HepG2 (cell line): ENCODE results near the gene PAIP1. TPM values are rescaled to one million over a fixed set of nuclear protein-coding genes. Genes with fewer than 3 reads are reported as not detected.
A peak's percentile ranks its signal among the peaks of the same experiment; 100 is the strongest.

Experiments
- BHLHE40 ChIP-seq: IDR thresholded peaks from 2 replicates; pipeline ENCODE4 v1.6.1; 2011; ENCODE audit warnings: low read length, improper control_type of control experiment
- CREM ChIP-seq, 2 experiments: sonication (generic) in 1 of 2; formaldehyde crosslinking in 1 of 2; IDR thresholded peaks; 2 replicates each; pipeline versions ENCODE4 v1.4.0 to v1.6.1; 2016 to 2020; ENCODE audit warnings: antibody characterized with exemption in 1 of 2, mild to moderate bottlenecking in 1 of 2, missing genetic modification reagents in 1 of 2
- CSRNP2 ChIP-seq: sonication (generic); formaldehyde crosslinking; conservative IDR thresholded peaks from 2 replicates; pipeline ENCODE4 v1.8.0; 2022; ENCODE audit warnings: low read depth, missing genetic modification reagents
- DMAP1 ChIP-seq: IDR thresholded peaks from 2 replicates; pipeline ENCODE4 v1.6.1; 2016
- DPF2 ChIP-seq: sonication (generic); formaldehyde crosslinking; IDR thresholded peaks from 2 replicates; pipeline ENCODE4 v1.4.0; 2020; ENCODE audit warnings: mild to moderate bottlenecking, low read depth, missing genetic modification reagents, borderline replicate concordance
- GATAD2A ChIP-seq: IDR thresholded peaks from 2 replicates; pipeline ENCODE4 v1.6.1; 2016
- IRF9 ChIP-seq: sonication (generic); formaldehyde crosslinking; IDR thresholded peaks from 2 replicates; pipeline ENCODE4 v1.8.0; 2022; ENCODE audit warnings: missing genetic modification reagents, mild to moderate bottlenecking, borderline replicate concordance
- KAT7 ChIP-seq: IDR thresholded peaks from 2 replicates; pipeline ENCODE4 v1.6.1; 2018; ENCODE audit warnings: borderline replicate concordance, missing compliant biosample characterization
- KLF9 ChIP-seq: IDR thresholded peaks from 2 replicates; pipeline ENCODE4 v1.6.1; 2016; ENCODE audit warnings: low read depth
- MEIS1 ChIP-seq: sonication (generic); formaldehyde crosslinking; IDR thresholded peaks from 2 replicates; pipeline ENCODE4 v1.9.0; 2021; ENCODE audit warnings: mild to moderate bottlenecking, missing genetic modification reagents, moderate library complexity, borderline replicate concordance
- MTERF4 ChIP-seq: sonication (generic); formaldehyde crosslinking; IDR thresholded peaks from 2 replicates; pipeline ENCODE4 v1.8.0; 2023; ENCODE audit warnings: mild to moderate bottlenecking, missing genetic modification reagents
- NFRKB ChIP-seq: fragments of 450-650 bp; IDR thresholded peaks from 2 replicates; pipeline ENCODE4 v1.6.1; 2017
- NFYC ChIP-seq: IDR thresholded peaks from 2 replicates; pipeline ENCODE4 v1.6.1; 2016; ENCODE audit warnings: missing genetic modification reagents, missing compliant biosample characterization
- PTBP1 ChIP-seq: fragments of 200-400 bp; formaldehyde crosslinking; IDR thresholded peaks from 2 replicates; pipeline ENCODE4 v1.6.1; 2018; ENCODE audit warnings: low read length, low read depth; ENCODE audit not compliant: poor library complexity, severe bottlenecking
- SMC3 ChIP-seq: IDR thresholded peaks from 2 replicates; pipeline ENCODE4 v1.6.1; 2011; ENCODE audit warnings: low read length, improper control_type of control experiment
- SOX6 ChIP-seq, 2 experiments: fragments of 450-650 bp in 1 of 2; sonication (generic) in 1 of 2; formaldehyde crosslinking in 1 of 2; IDR thresholded peaks; 2 replicates each; pipeline versions ENCODE4 v1.4.0 to v1.6.1; 2017 to 2020; ENCODE audit warnings: antibody characterized with exemption in 1 of 2, mild to moderate bottlenecking in 1 of 2, missing genetic modification reagents in 1 of 2
- STAT5B ChIP-seq: sonication (generic); formaldehyde crosslinking; IDR thresholded peaks from 2 replicates; pipeline ENCODE4 v1.4.0; 2020; ENCODE audit warnings: missing genetic modification reagents
- TIGD3 ChIP-seq: sonication (generic); formaldehyde crosslinking; IDR thresholded peaks from 2 replicates; pipeline ENCODE4 v1.5.1; 2020; ENCODE audit warnings: mild to moderate bottlenecking, missing genetic modification reagents, borderline replicate concordance
- ZIK1 ChIP-seq: sonication (generic); formaldehyde crosslinking; IDR thresholded peaks from 2 replicates; pipeline ENCODE4 v1.5.0; 2020; ENCODE audit warnings: mild to moderate bottlenecking, low read depth, missing genetic modification reagents, borderline replicate concordance
- ZNF281 ChIP-seq: sonication (generic); formaldehyde crosslinking; IDR thresholded peaks from 2 replicates; pipeline ENCODE4 v1.4.0; 2020; ENCODE audit warnings: missing genetic modification reagents, borderline replicate concordance
- ZNF543 ChIP-seq: sonication (generic); formaldehyde crosslinking; IDR thresholded peaks from 2 replicates; pipeline ENCODE4 v1.4.0; 2020; ENCODE audit warnings: mild to moderate bottlenecking, missing genetic modification reagents
- ZSCAN9 ChIP-seq: IDR thresholded peaks from 2 replicates; pipeline ENCODE4 v1.6.1; 2016; ENCODE audit warnings: borderline replicate concordance
- polyA plus RNA-seq, 8 experiments: library from polyadenylated mRNA; depleted of rRNA in 3 of 8; stranded (reverse) in 7 of 8; unstranded in 1 of 8; fragments of >200 nt; fragmentation: Illumina TruSeq in 4 of 8; extraction: Trizol in 4 of 8; gene quantifications; 2 replicates each; pipeline versions ENCODE4 v1.2.1 to v1.2.3, GENCODE V29; 2011 to 2016; ENCODE audit warnings: low read depth in 4 of 8, missing spikeins in 1 of 8, mixed read lengths in 1 of 8; ENCODE audit not compliant: insufficient read depth in 1 of 8
- total RNA-seq, 5 experiments: library from RNA; depleted of rRNA; stranded (reverse); fragments of >200 nt; fragmentation: Illumina TruSeq; extraction: Trizol; gene quantifications; 2 replicates each; pipeline ENCODE4 v1.2.3, GENCODE V29; 2016; ENCODE audit warnings: low read depth in 1 of 5

Gene PAIP1
- total and polyA plus RNA-seq, 2 of the 13 experiments (the other 11 are each of a cell fraction or from before 2014, with no cell fraction given), result 96.6 to 116 TPM

- TF ChIP-seq DMAP1 (CRISPR knock-in tag) (peak; percentile 41; the same call in 1 of the 2 replicates), KLF9 (CRISPR knock-in tag) (no peak), ZIK1 (no peak), NFYC (CRISPR knock-in tag) (no peak), BHLHE40 (peak; percentile 37), ZNF543 (CRISPR knock-in tag) (peak; percentile 53; the same call in 1 of the 2 replicates), SOX6 (IDR thresholded peaks at IDR 0.05) (no peak), SOX6 (CRISPR knock-in tag; IDR thresholded peaks at IDR 0.05) (no peak), IRF9 (CRISPR knock-in tag) (no peak), ZNF281 (CRISPR knock-in tag) (no peak), CSRNP2 (CRISPR knock-in tag) (no peak), TIGD3 (CRISPR knock-in tag) (no peak), KAT7 (peak; percentile 80; the same call in 1 of the 2 replicates), PTBP1 (no peak), CREM (IDR thresholded peaks at IDR 0.05) (no peak), CREM (CRISPR knock-in tag; IDR thresholded peaks at IDR 0.05) (no peak), ZSCAN9 (CRISPR knock-in tag) (no peak), STAT5B (no peak), MEIS1 (CRISPR knock-in tag) (peak; percentile 91; the same call in 1 of the 2 replicates), NFRKB (no peak), GATAD2A (CRISPR knock-in tag) (no peak), SMC3 (no peak), DPF2 (CRISPR knock-in tag) (no peak), MTERF4 (CRISPR knock-in tag) (peak; percentile 34; the same call in 1 of the 2 replicates)
Measured at GRCh38 chr5:43602461-43603343, 45.8 kb upstream of the PAIP1 start, which contains the start of gene NNT (continued).
